Liver (tissue), 9 donors: ENCODE results near the gene CLEC16A. TPM values are rescaled to one million over a fixed set of nuclear protein-coding genes. Genes with fewer than 3 reads are reported as not detected.

Experiments used
- DNase-seq: peaks from one replicate; pipeline ENCODE4 v3.0.0-alpha.2; 2017; ENCODE audit warnings: low spot score
- H3K27ac ChIP-seq, 2 donors: one replicate each; pipeline ENCODE4 v1.7.0; 2013; ENCODE audit warnings: inconsistent platforms in 2 of 2, low read length in 2 of 2, control low read depth in 1 of 2, low read depth in 1 of 2, mild to moderate bottlenecking in 1 of 2
- H3K27me3 ChIP-seq, 4 donors: one replicate each; pipeline versions ENCODE4 v1.6.1 to v1.7.0; 2013; ENCODE audit warnings: low read length in 3 of 4, inconsistent platforms in 1 of 4, mild to moderate bottlenecking in 1 of 4, moderate library complexity in 1 of 4; ENCODE audit not compliant: control insufficient read depth in 4 of 4, insufficient read depth in 4 of 4
- H3K36me3 ChIP-seq, 4 donors: one replicate each; pipeline versions ENCODE4 v1.6.1 to v1.7.0; 2013; ENCODE audit warnings: low read length in 3 of 4, mild to moderate bottlenecking in 3 of 4, low read depth in 1 of 4, moderate library complexity in 1 of 4; ENCODE audit not compliant: control insufficient read depth in 4 of 4, insufficient read depth in 3 of 4
- H3K4me1 ChIP-seq, 4 donors: one replicate each; pipeline versions ENCODE4 v1.6.1 to v1.7.0; 2013; ENCODE audit warnings: low read length in 3 of 4, mild to moderate bottlenecking in 3 of 4, moderate library complexity in 1 of 4; ENCODE audit not compliant: control insufficient read depth in 4 of 4, insufficient read depth in 4 of 4
- H3K4me3 ChIP-seq, 3 donors: one replicate each; pipeline versions ENCODE4 v1.6.1 to v1.7.0; 2013; ENCODE audit warnings: low read length in 3 of 3, control low read depth in 1 of 3, low read depth in 1 of 3, mild to moderate bottlenecking in 1 of 3
- H3K9ac ChIP-seq, 2 donors: one replicate each; pipeline ENCODE4 v1.7.0; 2013; ENCODE audit warnings: low read length in 2 of 2, mild to moderate bottlenecking in 2 of 2, moderate library complexity in 2 of 2, control low read depth in 1 of 2, low read depth in 1 of 2
- H3K9me3 ChIP-seq, 4 donors: one replicate each; pipeline versions ENCODE4 v1.6.1 to v1.7.0; 2013; ENCODE audit warnings: low read length in 3 of 4; ENCODE audit not compliant: control insufficient read depth in 4 of 4
- CTCF ChIP-seq: fragments of 150-350 bp; IDR thresholded peaks from 2 replicates; pipeline ENCODE4 v1.5.1; 2017; ENCODE audit warnings: improper control_type of control experiment, low read depth, low read length; ENCODE audit not compliant: missing input control
- EGR1 ChIP-seq, 2 donors: IDR thresholded peaks; 2 replicates each; pipeline ENCODE4 v1.6.1; 2016 to 2018; ENCODE audit warnings: antibody characterized with exemption in 2 of 2, low read depth in 2 of 2
- HNF4G ChIP-seq: IDR thresholded peaks from 2 replicates; pipeline ENCODE4 v1.6.1; 2016; ENCODE audit warnings: antibody characterized with exemption
- NR2F2 ChIP-seq: IDR thresholded peaks from 2 replicates; pipeline ENCODE4 v1.6.1; 2016; ENCODE audit warnings: antibody characterized with exemption
- RAD21 ChIP-seq, 2 donors: IDR thresholded peaks; 2 replicates each; pipeline ENCODE4 v1.6.1; 2016; ENCODE audit warnings: antibody characterized with exemption in 2 of 2, mild to moderate bottlenecking in 2 of 2
- SP1 ChIP-seq: IDR thresholded peaks from 2 replicates; pipeline ENCODE4 v1.6.1; 2018; ENCODE audit warnings: antibody characterized with exemption, mild to moderate bottlenecking
- ZBTB33 ChIP-seq: IDR thresholded peaks from 2 replicates; pipeline ENCODE4 v1.6.1; 2016; ENCODE audit warnings: antibody characterized with exemption
- WGBS: extraction: QIAGEN DNeasy Blood & Tissue Kit; methylation state at CpG from one replicate; pipeline ENCODE4 v1.1.7; 2013; 5-methylcytosine and 5-hydroxymethylcytosine counted together
- polyA plus RNA-seq, 2 donors: library from polyadenylated mRNA; stranded (reverse) in 1 of 2; unstranded in 1 of 2; fragments of 200-250 nt in 1 of 2; fragments of >200 nt in 1 of 2; fragmentation: Nextera tagmentation in 1 of 2; extraction: Ambion mirVana in 1 of 2; gene quantifications; one replicate each; pipeline versions ENCODE4 v1.2.1 to v1.2.3, GENCODE V29; 2013 to 2015
- total RNA-seq, 2 donors: library from RNA; depleted of rRNA; stranded (reverse); fragments of >200 nt; gene quantifications; one replicate each; pipeline ENCODE4 v1.2.3, GENCODE V29; 2014
- TF ChIP-seq, protein P1 (sequence below): IDR thresholded peaks from 2 replicates; pipeline ENCODE4 v1.6.1; 2016; ENCODE audit warnings: antibody characterized with exemption, mild to moderate bottlenecking
- donor health status: healthy.
- donor health status: healthy.
- donor health status: healthy.
- donor health status: healthy.
- donor health status: healthy.

Gene CLEC16A
- total and polyA plus RNA-seq, 4 donors: 9.7 to 23.0 (median 17.4) TPM

DNA sequence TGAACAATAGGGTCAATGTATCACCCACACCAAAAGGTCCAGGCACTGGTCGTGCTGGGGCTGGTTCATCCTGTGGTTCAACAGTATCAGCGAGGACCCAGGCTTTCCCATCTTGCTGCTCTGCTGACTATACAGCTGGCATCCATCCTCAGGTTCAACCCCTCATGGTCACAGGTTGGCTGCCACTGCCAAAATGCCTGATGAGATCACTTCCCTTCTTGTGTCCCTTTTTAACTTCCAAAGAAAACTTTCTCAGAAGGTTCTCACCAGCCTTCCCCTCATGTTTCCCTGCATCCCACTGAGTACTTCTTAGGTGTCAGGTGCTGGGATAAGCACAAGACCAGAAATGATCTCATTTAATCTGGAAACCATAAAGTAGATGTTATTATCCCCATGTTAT, 25.7 kb downstream of the CLEC16A start (continued):
- TF ChIP-seq, protein P1, sequence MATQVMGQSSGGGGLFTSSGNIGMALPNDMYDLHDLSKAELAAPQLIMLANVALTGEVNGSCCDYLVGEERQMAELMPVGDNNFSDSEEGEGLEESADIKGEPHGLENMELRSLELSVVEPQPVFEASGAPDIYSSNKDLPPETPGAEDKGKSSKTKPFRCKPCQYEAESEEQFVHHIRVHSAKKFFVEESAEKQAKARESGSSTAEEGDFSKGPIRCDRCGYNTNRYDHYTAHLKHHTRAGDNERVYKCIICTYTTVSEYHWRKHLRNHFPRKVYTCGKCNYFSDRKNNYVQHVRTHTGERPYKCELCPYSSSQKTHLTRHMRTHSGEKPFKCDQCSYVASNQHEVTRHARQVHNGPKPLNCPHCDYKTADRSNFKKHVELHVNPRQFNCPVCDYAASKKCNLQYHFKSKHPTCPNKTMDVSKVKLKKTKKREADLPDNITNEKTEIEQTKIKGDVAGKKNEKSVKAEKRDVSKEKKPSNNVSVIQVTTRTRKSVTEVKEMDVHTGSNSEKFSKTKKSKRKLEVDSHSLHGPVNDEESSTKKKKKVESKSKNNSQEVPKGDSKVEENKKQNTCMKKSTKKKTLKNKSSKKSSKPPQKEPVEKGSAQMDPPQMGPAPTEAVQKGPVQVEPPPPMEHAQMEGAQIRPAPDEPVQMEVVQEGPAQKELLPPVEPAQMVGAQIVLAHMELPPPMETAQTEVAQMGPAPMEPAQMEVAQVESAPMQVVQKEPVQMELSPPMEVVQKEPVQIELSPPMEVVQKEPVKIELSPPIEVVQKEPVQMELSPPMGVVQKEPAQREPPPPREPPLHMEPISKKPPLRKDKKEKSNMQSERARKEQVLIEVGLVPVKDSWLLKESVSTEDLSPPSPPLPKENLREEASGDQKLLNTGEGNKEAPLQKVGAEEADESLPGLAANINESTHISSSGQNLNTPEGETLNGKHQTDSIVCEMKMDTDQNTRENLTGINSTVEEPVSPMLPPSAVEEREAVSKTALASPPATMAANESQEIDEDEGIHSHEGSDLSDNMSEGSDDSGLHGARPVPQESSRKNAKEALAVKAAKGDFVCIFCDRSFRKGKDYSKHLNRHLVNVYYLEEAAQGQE: no peak

GRCh38 chr16:10971560-10971961, 27.2 kb downstream of the CLEC16A start:
- Histone ChIP-seq H3K36me3 (peaks cover 8 to 17% (median 9%) of the 10 kb centered on the region in 4 donors), H3K4me1 (peaks cover 0 to 4% (median 1%) of the 10 kb centered on the region in 4 donors), H3K9ac (no peak overlapping the region), H3K4me3 (no peak overlapping the region), H3K27ac (no peak overlapping the region), H3K27me3 (no peaks in the 10 kb centered on the region), H3K9me3 (no peaks in the 10 kb centered on the region)
- peak; percentile 51 for DNase-seq
- WGBS: 72% methylated on average over 3 of the region's 3 CpGs
- TF ChIP-seq CTCF (peak; percentile 81), ZBTB33 (no peak), EGR1 (IDR thresholded peaks at IDR 0.05; ENCODE audit: low read depth in 2 of 2) (no peak), NR2F2 (no peak), RAD21 (IDR thresholded peaks at IDR 0.05) (peak; percentile 93), HNF4G (no peak), SP1 (no peak)
- TF ChIP-seq, protein P1: no peak
